ENCODE data around the gene SPOUT1.
"Not testable (repeated sequence)": the region's sequence is repeated elsewhere in the genome, so short reads cannot be mapped to it uniquely, and the experiment has no call there.

The SPOUT1 gene, protein sequence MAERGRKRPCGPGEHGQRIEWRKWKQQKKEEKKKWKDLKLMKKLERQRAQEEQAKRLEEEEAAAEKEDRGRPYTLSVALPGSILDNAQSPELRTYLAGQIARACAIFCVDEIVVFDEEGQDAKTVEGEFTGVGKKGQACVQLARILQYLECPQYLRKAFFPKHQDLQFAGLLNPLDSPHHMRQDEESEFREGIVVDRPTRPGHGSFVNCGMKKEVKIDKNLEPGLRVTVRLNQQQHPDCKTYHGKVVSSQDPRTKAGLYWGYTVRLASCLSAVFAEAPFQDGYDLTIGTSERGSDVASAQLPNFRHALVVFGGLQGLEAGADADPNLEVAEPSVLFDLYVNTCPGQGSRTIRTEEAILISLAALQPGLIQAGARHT

DNA sequence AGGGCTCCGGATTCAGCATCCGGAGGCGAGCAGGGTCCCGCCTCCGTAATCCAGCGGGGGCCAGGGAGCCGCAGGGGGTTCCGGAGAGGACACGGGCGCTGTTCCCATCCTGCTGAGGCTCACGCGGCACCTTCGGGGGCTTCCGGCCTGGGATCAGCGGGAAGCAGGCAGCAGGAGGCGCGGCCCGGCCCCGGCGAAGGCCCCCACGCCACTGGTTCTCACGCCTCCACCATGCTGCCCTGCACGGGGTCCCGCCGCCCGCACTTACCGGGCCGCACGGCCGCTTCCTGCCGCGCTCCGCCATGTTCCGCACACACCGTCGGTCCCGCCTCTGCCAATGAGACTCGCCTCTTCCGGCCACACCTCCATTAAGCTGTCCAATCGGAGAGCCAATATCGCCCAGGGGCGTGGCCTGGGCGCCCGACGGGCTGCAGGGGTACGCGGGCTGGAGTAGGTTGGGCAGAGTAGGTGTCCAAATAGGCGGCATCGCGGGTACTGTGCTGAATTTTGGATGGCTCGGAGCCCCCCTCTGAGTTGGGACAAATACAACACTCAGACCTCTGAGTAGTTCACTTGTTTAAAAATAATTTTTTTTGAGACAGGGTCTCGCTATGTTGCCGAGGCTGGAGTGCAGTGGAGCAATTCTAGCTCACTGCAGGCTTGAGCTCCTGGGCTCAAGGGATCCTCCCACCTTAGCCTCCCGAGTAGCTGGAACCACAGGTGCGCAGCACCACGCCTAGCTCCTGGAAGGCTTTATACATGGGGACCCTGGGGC, at the start of gene SPOUT1:
Gene SPOUT1 (minus strand): TSS at position 318 of the 775 bp plus-strand sequence. CDS start 14 bp downstream, at position 304.
- no peaks in the 10 kb centered on the region for H3K27me3 Mint-ChIP-seq
- no peaks in the 10 kb centered on the region for H3K9me3 Mint-ChIP-seq
- peak within 1 kb of the TSS; percentile 94 for H3K27ac Mint-ChIP-seq
- H3K4me3 Mint-ChIP-seq: peak within 1 kb of the TSS; percentile 97
- H3K4me1 Mint-ChIP-seq (ENCODE audit: low read depth): peaks cover 26% of the 10 kb centered on the region
- peaks cover 52% of the 10 kb centered on the region for H3K36me3 Mint-ChIP-seq (ENCODE audit: low read depth)

- Mint-ChIP-seq H3K36me3 (ENCODE audit: low read depth) (no peaks in the 10 kb centered on the region), H3K27ac (no peak overlapping the region), H3K9me3 (no peaks in the 10 kb centered on the region), H3K4me1 (ENCODE audit: low read depth) (peaks cover 17% of the 10 kb centered on the region), H3K4me3 (no peak overlapping the region), H3K27me3 (no peaks in the 10 kb centered on the region)
Observed at GRCh38 chr9:128877852-128878251, 48.3 kb upstream of the SPOUT1 start.

GRCh38 chr9:128870941-128871265, 41.3 kb upstream of the SPOUT1 start:
- H3K27me3 Mint-ChIP-seq; H3K9me3 Mint-ChIP-seq; H3K4me3 Mint-ChIP-seq; H3K27ac Mint-ChIP-seq; H3K36me3 Mint-ChIP-seq (ENCODE audit: low read depth); H3K4me1 Mint-ChIP-seq (ENCODE audit: low read depth): not testable (repeated sequence)

GRCh38 chr9:128870128-128870940, 40.7 kb upstream of the SPOUT1 start:
- Mint-ChIP-seq H3K4me3 (no peak overlapping the region), H3K27me3 (no peaks in the 10 kb centered on the region), H3K9me3 (no peaks in the 10 kb centered on the region), H3K36me3 (ENCODE audit: low read depth) (peaks cover 9% of the 10 kb centered on the region), H3K4me1 (ENCODE audit: low read depth) (peaks cover 8% of the 10 kb centered on the region), H3K27ac (no peak overlapping the region)

DNA sequence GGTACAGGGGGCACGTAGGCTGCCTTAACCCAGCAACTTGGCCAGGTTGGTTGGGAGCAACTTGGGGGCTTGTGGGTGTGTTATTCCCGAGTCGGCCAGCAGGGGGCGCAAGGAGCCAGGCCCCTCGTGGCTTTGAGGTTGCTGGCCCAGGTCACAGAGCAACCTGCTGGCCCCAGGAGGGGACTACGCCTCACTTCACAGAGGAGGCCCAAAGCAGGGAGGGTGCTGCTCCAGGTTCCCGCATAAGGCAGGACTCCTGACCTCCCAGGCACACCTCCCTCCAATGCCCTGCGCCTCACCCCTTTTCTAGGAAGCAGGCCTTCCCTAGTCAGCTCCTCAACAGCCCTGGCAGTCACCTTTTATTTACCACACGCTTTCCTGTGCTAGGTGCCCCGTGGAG, 34.1 kb upstream of the SPOUT1 start:
- Mint-ChIP-seq H3K27me3 (no peaks in the 10 kb centered on the region), H3K4me3 (no peak overlapping the region), H3K36me3 (ENCODE audit: low read depth) (no peaks in the 10 kb centered on the region), H3K9me3 (no peaks in the 10 kb centered on the region), H3K4me1 (ENCODE audit: low read depth) (peaks cover 5% of the 10 kb centered on the region), H3K27ac (no peak overlapping the region)

DNA sequence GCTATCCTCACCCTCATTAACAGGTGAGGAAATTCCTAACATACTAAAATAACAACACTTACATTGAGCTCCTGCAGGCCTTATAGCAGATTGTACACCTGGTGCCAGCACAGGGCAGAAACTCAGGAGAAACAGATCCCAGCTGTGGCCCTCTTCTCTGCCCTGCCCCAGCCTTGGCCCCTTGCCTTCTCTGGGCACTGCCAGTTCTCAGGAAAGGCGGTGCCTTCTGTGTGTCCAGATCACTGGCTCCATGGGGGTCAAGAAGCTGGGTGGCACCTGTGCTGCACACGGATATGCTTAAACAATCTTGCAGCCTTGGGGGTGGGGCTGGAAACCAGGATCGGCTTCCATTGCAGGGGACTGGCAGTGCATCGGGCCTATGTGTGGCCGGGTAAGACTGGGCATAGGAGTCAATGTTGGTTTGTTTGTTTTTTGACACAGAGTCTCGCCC, 32.8 kb upstream of the SPOUT1 start:
- H3K27ac Mint-ChIP-seq: no peak overlapping the region
- no peaks in the 10 kb centered on the region for H3K9me3 Mint-ChIP-seq

DNA sequence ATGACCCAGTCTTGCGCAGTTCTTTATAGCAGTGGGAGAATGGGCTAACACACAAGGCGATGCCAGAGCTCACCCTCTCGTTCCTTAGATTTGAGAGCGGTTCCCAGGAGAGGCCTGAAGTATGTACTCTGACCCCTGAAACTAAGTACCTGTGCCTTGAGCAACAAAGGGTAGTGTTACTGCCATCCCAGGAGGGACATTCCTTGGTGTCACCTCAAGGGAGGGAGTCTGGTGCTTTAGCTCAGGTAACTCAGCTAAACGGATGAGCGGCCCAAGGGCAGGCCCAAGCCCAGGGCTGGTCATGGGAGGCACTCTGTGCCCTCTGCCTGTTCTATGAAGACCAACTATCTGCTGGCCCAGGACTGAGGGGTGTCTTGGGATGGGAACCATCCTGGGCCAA, 31.9 kb upstream of the SPOUT1 start:
- no peak overlapping the region for H3K4me3 Mint-ChIP-seq
- H3K27ac Mint-ChIP-seq: no peak overlapping the region
- no peaks in the 10 kb centered on the region for H3K9me3 Mint-ChIP-seq
- peaks cover 5% of the 10 kb centered on the region for H3K4me1 Mint-ChIP-seq (ENCODE audit: low read depth)
- no peaks in the 10 kb centered on the region for H3K36me3 Mint-ChIP-seq (ENCODE audit: low read depth)
- no peaks in the 10 kb centered on the region for H3K27me3 Mint-ChIP-seq

More for the DNA sequence above, 32.8 kb upstream of the SPOUT1 start:
- Mint-ChIP-seq H3K4me1 (ENCODE audit: low read depth) (peaks cover 5% of the 10 kb centered on the region), H3K27me3 (no peaks in the 10 kb centered on the region), H3K4me3 (no peak overlapping the region), H3K36me3 (ENCODE audit: low read depth) (no peaks in the 10 kb centered on the region)

DNA sequence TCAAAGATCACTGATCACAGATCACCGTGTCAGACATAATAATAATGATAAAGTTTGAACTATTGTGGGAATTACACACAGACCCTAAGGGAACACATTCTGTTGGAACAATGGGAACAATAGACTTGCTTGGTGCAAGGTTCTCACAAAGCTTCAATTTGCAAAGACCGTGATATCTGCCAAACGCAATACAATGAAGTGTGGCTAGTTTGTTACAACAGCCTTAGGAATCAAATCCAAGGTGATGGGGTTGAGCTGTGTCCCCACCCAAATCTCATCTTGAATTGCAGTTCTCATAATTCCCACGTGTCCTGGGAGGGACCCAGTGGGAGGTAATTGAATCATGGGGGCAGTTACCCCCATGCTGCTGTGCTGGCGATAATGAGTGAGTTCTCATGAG, 31.3 kb upstream of the SPOUT1 start:
- Mint-ChIP-seq H3K27me3 (no peaks in the 10 kb centered on the region), H3K36me3 (ENCODE audit: low read depth) (no peaks in the 10 kb centered on the region), H3K4me3 (no peak overlapping the region), H3K4me1 (ENCODE audit: low read depth) (peaks cover 5% of the 10 kb centered on the region), H3K9me3 (no peaks in the 10 kb centered on the region), H3K27ac (no peak overlapping the region)

DNA sequence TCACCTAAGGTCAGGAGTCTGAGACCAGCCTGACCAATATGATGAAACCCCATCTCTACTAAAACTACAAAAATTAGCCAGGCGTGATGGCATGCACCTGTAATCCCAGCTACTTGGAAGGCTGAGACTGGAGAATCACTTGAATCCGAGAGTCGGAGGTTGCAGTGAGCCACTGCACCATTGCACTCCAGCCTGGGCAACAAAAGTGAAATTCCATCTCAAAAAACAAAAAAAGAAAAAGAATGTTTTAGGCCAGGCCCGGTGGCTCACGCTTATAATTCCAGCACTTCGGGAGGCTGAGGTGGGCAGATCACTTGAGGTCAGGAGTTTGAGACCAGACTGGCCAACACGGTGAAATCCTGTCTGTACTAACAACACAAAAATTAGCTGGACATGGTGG, 28.9 kb upstream of the SPOUT1 start:
- H3K36me3 Mint-ChIP-seq (ENCODE audit: low read depth); H3K9me3 Mint-ChIP-seq; H3K27me3 Mint-ChIP-seq; H3K27ac Mint-ChIP-seq; H3K4me3 Mint-ChIP-seq; H3K4me1 Mint-ChIP-seq (ENCODE audit: low read depth): not testable (repeated sequence)

GRCh38 chr9:128854454-128854853, 24.9 kb upstream of the SPOUT1 start:
- not testable (repeated sequence) for H3K4me1 Mint-ChIP-seq (ENCODE audit: low read depth); H3K4me3 Mint-ChIP-seq; H3K27ac Mint-ChIP-seq; H3K27me3 Mint-ChIP-seq
- H3K36me3 Mint-ChIP-seq (ENCODE audit: low read depth): peaks cover 27% of the 10 kb centered on the region
- H3K9me3 Mint-ChIP-seq: peaks cover 19% of the 10 kb centered on the region

- Mint-ChIP-seq H3K36me3 (ENCODE audit: low read depth) (peaks cover 34% of the 10 kb centered on the region), H3K9me3 (peaks cover 19% of the 10 kb centered on the region)
- not testable (repeated sequence) for H3K27me3 Mint-ChIP-seq; H3K27ac Mint-ChIP-seq; H3K4me1 Mint-ChIP-seq (ENCODE audit: low read depth); H3K4me3 Mint-ChIP-seq
Observed at GRCh38 chr9:128852646-128853045, 23.1 kb upstream of the SPOUT1 start.

- peaks cover 35% of the 10 kb centered on the region for H3K36me3 Mint-ChIP-seq (ENCODE audit: low read depth)
- peaks cover 19% of the 10 kb centered on the region for H3K9me3 Mint-ChIP-seq
- not testable (repeated sequence) for H3K4me3 Mint-ChIP-seq; H3K4me1 Mint-ChIP-seq (ENCODE audit: low read depth); H3K27me3 Mint-ChIP-seq; H3K27ac Mint-ChIP-seq
Observed at GRCh38 chr9:128851779-128852600, 22.4 kb upstream of the SPOUT1 start.

GRCh38 chr9:128851024-128851423, 21.4 kb upstream of the SPOUT1 start:
- H3K9me3 Mint-ChIP-seq: peaks cover 19% of the 10 kb centered on the region
- peaks cover 35% of the 10 kb centered on the region for H3K36me3 Mint-ChIP-seq (ENCODE audit: low read depth)
- not testable (repeated sequence) for H3K27me3 Mint-ChIP-seq; H3K4me1 Mint-ChIP-seq (ENCODE audit: low read depth); H3K27ac Mint-ChIP-seq; H3K4me3 Mint-ChIP-seq

- Mint-ChIP-seq H3K9me3 (peaks cover 19% of the 10 kb centered on the region), H3K4me1 (ENCODE audit: low read depth) (no peaks in the 10 kb centered on the region), H3K4me3 (no peak overlapping the region), H3K27me3 (no peaks in the 10 kb centered on the region), H3K27ac (no peak overlapping the region), H3K36me3 (ENCODE audit: low read depth) (peaks cover 40% of the 10 kb centered on the region)
Observed at GRCh38 chr9:128847803-128848202, 18.2 kb upstream of the SPOUT1 start.

All from stimulated activated naive CD8-positive, alpha-beta T cell treated with anti-CD3 and anti-CD28 coated beads, Interleukin-15, Interleukin-2, amounts not matched to agents 100 ng/mL and 50 ng/mL, for 24 hours (primary cell).